HG02798 (cell line): Measurements from ENCODE around the gene STAT1.
"Not testable (repeated sequence)": the region's sequence is repeated elsewhere in the genome, so short reads cannot be mapped to it uniquely, and the experiment has no call there.

Source experiments
- ATAC-seq: cut with Tn5 transposase; IDR thresholded peaks from one replicate; pipeline ENCODE4 v1.9.1; 2021; ENCODE audit warnings: mild to moderate bottlenecking; ENCODE audit not compliant: unreplicated experiment, poor library complexity

The STAT1 gene

GRCh38 chr2:191009541-191010374 lies 4.2 kb downstream of the STAT1 start:
- ATAC-seq = no peak

GRCh38 chr2:191008286-191008685 lies 5.7 kb downstream of the STAT1 start:
- no peak for ATAC-seq

GRCh38 chr2:191006997-191007783 lies 6.8 kb downstream of the STAT1 start:
- no peak for ATAC-seq

- no peak for ATAC-seq
These were observed 7.7 kb downstream of the STAT1 start for GRCh38 chr2:191006297-191006696.

GRCh38 chr2:191003405-191004309 lies 10.3 kb downstream of the STAT1 start:
- no peak for ATAC-seq

GRCh38 chr2:191001624-191002023 lies 12.3 kb downstream of the STAT1 start:
- no peak for ATAC-seq

- no peak for ATAC-seq
These were observed 12.9 kb downstream of the STAT1 start for GRCh38 chr2:191001032-191001431.

GRCh38 chr2:190999949-191000665 lies 13.9 kb downstream of the STAT1 start:
- no peak for ATAC-seq

GRCh38 chr2:190999058-190999457 lies 14.9 kb downstream of the STAT1 start:
- ATAC-seq = no peak

- ATAC-seq = no peak
These were observed 16.4 kb downstream of the STAT1 start for GRCh38 chr2:190997526-190998113.

GRCh38 chr2:190996947-190997346 lies 17.0 kb downstream of the STAT1 start:
- ATAC-seq = no peak

GRCh38 chr2:190996338-190996946 lies 17.5 kb downstream of the STAT1 start:
- ATAC-seq = peak; percentile 41

GRCh38 chr2:190995315-190995714 lies 18.7 kb downstream of the STAT1 start:
- ATAC-seq = not testable (repeated sequence)

- ATAC-seq = no peak
These were observed 19.8 kb downstream of the STAT1 start for GRCh38 chr2:190994148-190994547.

- ATAC-seq = no peak
These were observed 20.7 kb downstream of the STAT1 start for GRCh38 chr2:190993292-190993643.

GRCh38 chr2:190990132-190990531 lies 23.8 kb downstream of the STAT1 start:
- ATAC-seq = no peak

- ATAC-seq = no peak
These were observed 25.1 kb downstream of the STAT1 start for GRCh38 chr2:190988910-190989309.

GRCh38 chr2:190987938-190988337 lies 26.0 kb downstream of the STAT1 start:
- no peak for ATAC-seq

- ATAC-seq = no peak
These were observed 26.9 kb downstream of the STAT1 start for GRCh38 chr2:190987116-190987515.
